HG03469 (cell line): ENCODE measurements around the gene COA7.

Source experiments
- ATAC-seq: cut with Tn5 transposase; IDR thresholded peaks from one replicate; pipeline ENCODE4 v1.9.1; 2021; ENCODE audit warnings: mild to moderate bottlenecking, moderate library complexity, moderate number of reproducible peaks; ENCODE audit not compliant: unreplicated experiment

COA7 gene

DNA sequence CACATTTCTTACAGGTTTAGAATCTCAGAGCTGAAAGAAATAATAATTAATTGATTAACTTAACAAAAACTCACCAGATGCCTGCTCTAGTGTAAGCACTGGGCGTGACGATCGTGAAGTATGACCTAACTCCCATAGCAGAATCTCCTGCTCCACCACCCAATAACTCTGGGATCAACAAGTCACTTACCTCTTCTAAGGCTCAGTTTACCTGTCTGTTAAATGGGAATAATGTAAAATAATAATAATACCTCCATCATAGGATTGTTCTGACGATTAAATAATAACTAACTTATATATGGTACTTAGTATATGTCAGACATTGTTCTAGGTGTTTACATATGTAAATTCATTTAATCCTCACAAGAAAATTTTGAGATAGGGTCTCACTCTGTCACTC is 24.6 kb downstream of the COA7 start:
- no peak for ATAC-seq

DNA sequence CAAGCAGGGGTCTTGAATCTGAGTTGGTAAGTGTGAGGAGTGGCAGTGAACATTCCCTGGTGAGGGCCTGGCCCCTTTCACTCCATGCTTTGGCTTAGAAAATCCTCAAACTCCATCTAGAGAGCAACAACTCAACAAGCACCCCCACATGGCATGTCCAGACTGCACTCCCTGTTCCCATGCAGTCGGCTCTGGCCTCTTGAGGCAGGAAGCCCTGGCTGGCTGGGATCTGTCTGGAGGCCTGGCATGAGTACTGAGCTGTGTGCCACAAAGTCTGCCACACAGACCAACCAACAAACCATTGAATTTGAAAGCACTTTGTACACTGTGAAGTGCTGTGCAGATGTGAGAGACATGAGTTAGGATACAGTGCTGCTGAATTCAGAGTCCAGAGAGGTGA is 25.2 kb downstream of the COA7 start:
- ATAC-seq, result no peak

DNA sequence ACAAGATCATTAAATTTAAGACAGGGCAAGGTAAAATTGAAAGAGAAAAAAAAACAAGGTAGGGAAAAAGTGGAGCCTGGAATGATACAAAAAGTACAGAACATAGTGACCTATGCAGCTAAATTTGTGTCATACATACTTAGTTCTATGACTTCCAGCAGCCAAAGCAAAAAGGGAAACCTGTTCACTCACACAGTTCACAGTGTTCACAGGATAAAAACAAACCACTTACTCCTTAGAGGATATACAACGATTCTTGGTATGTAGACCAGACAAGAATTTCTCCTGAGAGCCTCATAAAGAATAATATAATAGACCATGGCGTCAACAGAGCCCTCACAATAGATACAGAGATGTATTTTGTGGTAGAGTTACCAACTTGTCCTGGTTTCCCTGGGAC is 27.5 kb downstream of the COA7 start:
- ATAC-seq, result no peak

DNA sequence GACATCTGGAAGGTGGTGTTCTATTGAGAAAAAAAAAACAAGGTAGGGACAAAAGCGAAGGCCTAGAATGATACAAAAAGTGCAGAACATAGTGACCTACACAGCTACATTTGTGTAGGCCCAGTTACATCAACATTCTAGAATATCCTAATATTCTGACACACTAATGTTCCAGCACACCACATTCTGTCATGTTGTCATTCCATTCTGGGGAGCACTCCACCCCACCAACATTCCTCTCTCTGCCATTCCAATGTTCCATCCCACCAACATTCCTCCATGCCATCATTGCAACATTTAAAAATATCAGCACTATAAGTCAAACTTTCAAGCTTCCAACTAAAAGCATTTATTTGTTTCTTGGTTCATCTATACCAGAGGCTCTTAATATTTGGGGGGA is 28.5 kb downstream of the COA7 start:
- no peak for ATAC-seq

DNA sequence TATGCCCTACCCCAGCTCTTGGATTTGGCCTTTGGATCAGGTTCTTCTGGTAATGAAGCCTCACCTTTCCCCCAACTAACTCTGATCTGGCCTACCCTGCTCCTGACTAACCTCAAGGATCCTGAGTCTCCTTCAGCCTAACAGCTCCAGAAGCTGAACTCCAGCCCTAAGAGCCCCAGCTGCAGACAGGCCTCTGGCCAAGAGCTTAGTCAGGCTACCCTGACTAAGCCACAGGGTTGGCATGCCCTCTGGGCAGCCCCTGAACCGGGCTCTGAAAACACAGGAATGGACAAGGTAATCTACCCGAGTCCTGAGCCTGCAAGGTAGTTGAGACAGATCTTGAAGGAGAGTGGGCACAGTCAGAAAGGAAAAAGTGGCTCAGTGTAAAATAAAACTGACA is 29.4 kb downstream of the COA7 start:
- no peak for ATAC-seq

DNA sequence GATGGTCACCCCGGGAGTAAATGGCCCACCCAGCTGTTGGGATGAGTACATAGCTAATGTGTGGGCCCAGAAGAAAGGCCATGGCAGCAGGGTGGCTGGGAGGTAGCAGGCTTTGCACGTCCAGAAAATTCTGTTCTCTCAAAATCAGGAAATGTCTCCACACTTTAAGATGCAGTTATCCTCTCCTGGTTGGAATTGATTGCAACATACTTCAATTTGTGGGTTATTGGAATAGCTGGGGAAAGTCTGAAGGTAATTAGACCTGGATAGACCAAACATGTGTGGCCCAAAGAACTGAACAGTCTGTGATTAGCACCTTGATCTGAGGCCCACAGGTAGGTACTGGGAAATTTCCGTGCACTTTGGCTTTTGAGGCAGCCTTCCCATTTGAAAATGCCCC is 30.2 kb downstream of the COA7 start:
- ATAC-seq, result no peak

DNA sequence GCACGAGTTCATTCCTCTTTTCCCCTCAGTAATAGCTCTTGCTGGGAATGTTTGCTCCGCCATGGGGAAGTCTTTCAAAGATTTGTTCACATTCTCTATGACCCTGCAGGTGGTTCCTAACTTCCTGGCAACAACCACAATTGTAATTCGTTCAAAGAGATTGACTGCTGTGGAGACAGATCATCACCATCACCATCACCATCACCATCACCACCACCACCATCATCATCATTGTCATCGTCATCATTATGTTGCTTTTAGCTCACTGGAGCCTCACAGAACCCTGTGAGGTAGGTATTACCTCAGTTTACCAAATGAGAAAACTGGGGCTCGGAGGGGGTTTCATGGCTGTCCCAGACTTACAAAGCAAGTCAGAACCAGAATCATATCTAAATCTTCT is 30.9 kb downstream of the COA7 start:
- ATAC-seq, result no peak

DNA sequence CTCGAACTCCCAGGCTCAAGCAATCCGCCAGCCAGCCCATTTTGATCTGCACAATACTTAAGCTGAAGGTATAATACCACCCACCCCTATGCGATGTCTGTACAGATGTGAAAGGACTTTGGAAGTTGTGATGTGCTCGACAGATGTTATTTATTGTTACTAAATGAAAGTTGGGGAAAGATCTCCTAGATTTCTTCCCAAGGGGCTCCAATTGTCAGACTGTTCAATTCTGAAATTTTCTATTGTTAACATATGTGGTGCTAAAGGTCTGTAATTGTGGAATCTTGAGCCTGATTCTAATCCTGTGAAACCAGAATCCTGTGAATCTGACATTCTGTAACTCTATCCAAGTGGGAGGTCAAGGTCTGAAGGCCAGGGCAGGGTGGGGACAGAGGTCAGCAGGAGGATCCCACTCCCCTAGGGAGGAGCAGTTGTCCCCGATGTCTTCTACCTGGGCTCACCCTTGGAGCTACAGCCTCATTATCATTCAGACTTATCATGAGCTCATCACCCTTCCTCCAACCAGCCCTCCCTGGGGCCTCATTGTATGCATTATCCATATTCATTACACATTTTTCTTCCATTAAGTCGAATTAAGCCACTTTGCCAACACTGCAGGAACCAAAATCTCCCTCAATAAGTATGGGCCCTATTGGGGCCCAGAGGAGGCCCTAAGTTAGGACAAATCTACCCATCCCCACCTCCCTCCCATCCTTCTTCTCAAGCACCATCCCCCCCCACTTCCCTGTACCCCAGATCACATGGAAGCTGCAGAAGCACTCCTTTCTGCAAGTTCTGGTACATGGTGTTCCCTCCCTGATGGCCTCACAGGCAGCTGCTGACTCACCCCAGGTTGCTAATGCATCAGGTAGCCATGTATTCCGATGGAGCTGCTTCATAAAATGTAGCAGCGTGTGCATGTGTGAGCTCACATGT is 32.9 kb downstream of the COA7 start:
- no peak for ATAC-seq

DNA sequence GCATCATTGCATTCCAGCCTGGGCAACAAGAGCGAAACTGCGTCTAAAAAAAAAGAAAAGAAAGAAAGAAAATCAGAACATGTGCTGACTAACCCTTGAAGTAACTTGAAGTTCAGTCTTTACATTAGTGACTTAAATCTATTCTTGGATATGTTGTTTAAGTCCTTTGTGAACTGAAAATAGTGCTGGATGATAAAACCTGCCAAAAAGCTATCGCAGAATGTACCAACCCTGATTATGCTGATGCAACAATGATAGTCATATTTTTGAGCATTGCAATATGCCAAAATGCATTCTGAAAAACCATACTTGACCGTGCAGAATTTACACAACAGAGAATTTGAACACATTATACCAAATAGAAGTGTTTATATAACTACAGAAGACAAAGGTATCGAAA is 34.4 kb downstream of the COA7 start:
- ATAC-seq, result no peak

DNA sequence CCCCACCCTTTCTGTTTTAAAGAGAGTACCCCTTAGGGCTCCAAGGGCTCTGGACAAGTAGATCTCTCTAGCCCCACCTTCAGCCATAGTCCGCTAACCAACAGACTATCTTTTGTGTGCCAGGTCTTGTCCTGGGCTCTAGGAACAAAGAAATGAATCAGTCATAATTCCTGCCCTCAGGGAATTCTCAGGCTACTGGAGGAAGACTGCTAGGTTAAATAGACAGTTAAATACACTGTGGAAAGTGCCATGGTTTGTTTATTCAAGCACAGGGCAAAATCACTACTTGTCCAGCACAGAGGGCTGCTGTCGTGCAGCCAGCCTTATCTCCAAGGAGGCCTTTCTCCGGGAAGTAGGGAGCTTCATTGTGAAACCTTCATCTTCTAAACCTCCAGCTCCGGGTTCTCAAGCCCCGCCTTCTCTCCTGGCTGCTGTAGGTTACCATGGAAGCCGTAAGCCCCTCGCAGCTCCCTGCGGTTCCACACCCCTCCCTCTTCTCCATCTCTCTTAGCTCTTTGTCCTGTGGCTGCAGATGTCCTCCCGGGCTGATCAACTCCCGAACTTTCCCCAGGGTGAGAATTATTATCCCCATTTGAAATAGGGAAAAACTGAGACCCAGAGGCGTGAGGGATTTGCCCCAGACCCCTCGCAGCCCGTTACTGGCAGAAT is 35.4 kb downstream of the COA7 start:
- no peak for ATAC-seq

DNA sequence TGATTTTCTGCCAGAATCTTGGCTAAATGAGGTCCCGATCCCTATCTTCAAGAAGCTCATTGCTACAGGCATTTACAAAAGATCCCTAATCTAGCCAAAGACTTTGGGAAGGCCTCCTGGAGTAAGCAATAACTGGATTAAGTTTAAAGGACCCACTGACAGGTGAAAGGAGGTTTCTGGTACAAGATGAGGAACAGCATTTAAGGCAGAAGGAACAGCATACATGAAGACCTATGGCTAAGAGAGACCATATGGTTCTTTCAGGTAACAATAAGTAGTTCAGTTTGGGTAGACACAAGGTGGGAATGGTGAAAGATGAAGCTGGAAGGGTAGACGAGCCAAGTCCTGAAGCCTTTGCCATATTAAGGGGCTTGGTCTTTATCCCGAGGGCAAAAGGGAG is 37.3 kb downstream of the COA7 start:
- ATAC-seq, result no peak

DNA sequence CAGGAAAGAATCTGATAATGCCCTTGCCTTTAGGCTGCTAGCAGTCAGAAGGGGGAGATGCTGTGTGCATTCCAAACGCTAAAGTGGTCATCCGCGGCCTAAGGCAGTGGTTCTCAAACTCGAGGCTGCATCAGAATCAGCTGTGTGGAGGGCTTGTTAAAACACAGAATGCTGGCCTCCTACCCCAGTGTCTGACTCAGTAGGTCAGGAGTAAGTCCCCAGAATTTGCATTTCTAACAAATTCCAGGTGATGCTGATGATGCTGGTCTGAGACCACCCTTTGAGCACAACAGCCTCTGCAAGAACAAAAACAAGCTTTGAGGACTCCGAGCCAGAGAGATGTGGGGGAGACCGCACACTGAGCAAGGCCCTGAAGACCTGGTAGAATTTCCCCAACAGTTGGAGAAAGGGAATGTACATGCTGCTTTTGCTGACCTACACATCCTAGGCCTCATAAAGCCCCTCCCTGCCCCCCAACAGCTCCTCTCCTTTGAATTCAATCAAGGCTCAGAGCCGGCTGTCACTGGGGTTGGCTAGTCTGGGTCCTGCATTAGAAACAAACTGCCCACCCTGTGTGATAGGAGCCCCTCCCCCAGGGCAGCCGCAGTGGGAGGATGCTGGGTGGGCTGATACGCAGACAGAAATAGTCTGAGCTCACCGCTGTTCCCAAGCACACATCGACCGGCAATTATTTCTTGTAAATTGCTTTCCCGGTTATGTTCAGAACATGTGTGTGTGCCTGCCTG is 38.1 kb downstream of the COA7 start:
- no peak for ATAC-seq

DNA sequence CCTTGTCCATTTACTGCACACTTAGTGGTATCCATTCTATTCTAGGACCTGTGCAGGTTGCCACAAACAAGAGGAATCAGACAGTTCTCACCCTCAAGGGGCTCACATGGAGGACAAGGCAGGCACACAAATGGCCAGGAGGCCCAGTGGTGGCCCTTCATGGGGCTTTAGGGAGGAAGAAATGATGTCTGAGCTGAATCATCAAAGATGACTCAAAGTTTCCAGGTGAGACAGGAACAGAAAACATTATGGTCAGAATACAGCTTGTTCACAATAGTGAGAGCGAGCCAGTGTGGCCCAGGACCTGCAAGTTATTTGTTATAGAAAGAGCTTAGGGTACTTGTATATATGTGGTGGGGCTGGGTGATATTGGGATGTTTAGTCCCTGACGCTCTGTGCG is 38.8 kb downstream of the COA7 start:
- ATAC-seq, result peak; percentile 38

DNA sequence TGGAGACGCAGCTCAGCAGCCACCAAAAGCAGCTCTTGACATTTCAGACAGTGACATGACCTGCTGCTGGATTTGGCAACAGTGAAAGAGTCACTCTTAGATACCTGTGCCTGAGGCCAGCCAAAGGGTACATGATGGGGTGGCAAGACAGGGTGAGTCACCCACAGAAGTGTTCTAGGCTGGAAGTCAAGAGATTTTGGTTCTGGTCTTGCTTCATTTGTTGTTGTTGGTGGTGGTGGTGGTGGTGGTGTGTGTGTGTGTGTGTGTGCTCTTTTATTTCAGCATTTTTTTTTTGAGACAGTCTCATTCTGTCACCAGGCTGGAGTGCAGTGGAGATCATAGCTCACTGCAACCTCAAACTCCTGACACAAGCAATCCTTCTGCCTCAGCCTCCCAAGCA is 39.4 kb downstream of the COA7 start:
- ATAC-seq, result no peak

DNA sequence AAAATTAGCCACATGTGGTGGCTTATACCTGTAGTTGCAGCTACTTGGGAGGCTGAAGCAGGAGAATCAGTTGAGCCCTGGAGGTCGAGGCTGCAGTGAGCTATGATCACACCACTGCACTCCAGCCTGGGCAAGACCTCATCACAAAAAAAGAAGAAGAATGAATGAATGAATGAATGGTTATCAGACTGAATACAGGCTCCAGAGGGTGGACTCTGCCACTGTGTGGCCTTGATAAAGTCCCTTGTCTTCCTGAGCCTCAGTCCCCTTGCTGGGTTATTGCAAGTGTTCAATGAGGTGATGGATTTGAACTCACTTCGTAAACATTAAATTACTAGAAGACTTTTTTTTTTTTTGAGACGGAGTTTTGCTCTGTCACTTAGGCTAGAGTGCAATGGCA is 40.4 kb downstream of the COA7 start:
- no peak for ATAC-seq

DNA sequence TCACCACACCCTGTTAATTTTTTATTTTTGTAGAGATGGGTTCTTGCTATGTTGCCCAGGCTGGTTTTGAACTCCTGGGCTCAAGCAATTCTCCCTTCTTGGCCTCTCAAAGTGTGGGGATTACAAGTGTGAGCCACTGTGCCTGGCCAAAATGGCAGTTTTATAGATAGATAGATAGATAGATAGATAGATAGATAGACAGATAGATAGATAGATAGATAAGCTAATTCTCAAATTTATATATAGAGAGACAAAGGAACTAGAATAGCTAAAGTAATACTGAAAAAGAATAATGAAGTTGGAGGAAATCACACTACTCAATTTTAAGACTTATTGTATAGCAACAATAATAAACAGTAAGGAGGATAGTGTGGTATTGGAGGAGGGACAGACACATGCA is 44.1 kb downstream of the COA7 start:
- no peak for ATAC-seq

DNA sequence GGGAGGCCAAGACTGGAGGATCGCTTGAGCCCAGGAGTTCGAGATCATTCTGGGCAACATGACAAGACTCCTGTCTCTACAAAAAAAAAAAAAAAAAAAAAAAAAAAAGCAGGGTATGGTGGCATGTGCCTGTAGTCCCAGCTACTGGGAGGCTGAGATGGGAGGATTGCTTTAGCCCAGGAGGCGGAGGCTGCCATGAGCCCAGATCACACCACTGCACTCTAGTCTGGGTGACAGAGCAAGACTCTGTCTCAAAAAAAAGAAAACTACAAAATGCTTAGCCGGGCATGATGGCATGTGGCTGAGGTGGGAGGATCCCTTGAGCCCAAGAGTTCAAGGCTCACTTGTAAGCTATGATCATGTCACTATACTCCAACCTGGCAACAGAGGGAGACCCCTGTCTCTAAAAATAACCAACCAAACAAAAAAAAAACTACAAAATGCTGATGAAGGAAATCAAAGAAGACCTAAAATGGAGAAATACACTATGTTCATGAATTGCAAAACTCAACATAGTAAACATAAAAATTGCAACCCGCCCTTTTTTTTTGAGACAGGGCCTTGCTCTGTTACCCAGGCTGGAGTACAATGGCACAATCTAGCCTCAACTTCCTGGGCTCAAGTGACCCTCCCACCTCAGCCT is 44.8 kb downstream of the COA7 start:
- no peak for ATAC-seq

DNA sequence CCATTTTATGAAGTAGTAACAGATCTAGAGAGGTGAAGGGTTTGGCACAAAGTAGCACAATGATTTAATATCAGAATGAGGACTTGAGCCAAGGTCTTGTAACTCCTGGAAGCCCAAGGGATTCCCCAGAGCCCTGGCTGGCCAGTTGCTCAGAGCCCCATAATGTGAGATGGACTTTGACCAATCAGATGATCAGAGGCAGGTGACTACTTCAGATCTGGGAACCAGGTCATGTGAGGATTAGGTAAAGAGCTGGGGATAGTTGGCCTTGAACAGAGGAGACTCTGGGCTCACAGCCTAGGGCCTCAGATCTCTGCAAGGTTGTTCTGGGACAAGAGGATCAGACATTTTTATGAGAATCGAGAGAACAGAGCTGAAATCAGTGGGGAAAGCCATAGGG is 46.2 kb downstream of the COA7 start:
- no peak for ATAC-seq

DNA sequence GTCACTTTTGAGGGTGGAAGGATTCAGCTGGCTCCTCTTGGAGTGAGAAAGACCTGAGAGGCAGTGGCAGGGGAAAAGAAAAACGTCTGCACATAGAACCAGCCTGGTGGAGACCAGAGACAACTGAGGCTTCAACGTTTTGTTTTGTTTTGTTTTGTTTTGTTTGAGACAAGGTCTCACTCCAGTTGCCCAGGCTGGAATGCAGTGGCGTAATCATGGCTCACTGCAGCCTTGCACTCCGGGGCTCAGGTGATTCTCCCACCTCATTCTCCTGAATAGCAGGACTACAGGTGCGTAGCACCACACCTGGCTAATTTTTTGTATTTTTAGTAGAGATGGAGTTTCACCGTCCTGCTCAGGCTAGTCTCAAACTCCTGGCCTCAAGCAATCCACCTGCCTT is 52.9 kb downstream of the COA7 start:
- ATAC-seq, result no peak

DNA sequence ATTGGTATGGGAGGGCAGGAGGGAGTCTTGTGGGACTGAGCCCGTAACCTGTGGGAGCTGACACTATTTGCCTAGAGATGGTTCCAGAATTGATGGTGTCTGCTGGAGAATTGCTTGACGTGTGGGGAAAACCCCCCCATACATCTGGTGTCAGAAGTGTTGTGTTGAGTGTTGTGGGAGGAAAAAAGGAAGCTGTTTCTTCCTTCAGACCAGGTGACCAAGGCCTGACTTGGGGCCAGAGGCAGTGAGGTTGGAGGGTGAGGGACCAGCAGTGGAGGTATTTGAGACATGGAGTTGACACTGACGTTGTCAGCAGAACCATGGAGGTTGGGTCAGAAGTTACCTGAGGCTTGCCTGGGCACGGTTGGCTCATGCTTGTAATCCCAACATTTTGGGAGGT is 56.8 kb downstream of the COA7 start:
- no peak for ATAC-seq

DNA sequence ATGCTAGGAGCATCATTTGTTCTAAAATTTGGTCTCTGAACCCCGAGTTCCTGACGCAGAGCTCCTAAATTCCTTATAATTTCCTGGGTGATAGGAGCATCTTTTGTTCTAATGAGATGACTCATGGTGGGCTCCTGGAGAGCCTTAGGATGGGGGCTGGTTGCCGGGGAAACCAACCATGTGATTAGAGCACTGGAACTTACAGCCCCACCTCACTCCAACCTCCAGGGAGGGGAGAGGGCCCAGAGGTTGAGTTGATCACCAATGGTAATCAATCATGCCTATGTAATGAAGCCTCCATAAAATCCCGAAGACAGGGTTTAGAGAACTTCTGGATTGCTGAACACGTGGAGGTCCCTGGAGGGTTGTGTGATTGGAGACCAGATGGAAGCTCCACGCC is 57.5 kb downstream of the COA7 start:
- ATAC-seq, result no peak
